ENCODE measurements around the gene PTGR2.

PTGR2 gene

DNA sequence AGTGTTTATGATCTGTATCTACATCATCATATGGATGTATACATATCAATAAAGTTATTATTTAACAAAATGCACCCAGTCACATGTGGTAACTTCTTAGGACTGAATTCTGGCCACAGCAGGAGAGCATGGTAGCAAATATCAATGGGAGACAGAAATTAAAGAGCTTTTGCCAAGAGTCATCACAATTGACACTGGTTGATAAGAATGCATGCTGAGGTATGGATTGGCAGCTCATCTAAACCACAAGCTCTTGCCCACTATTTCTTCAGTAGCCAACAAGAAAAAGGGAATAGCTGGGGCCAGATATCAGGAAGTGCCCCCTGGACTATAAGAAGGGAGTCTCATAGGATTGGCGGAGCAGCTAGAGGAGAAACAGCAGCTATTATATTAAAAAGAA, 9.4 kb upstream of the PTGR2 start:
- Histone ChIP-seq H3K36me3 (replicated peaks; ENCODE audit: insufficient read depth, low read length) (no peaks in the 10 kb centered on the region), H3K4me1 (ENCODE audit: low read length) (no peaks in the 10 kb centered on the region), H3K9me3 (replicated peaks; ENCODE audit: insufficient read depth, low read length) (no peaks in the 10 kb centered on the region)

DNA sequence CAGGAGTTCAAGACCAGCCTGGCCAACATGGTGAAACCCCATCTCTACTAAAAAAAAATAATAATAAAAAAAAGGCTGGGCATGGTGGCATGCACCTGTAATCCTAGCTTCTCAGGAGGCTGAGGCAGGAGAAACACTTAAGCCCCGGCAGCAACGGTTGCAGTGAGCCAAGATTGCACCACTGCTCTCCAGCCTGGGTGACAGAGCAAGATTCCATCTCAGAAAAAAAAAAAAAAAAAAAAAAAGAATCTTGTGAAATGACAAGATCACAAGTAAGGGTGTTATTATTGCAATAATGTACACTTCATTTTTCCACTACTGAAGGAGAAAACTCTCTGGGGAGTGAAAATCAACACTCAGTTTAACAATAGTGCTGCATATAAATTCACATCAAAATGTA, 8.8 kb upstream of the PTGR2 start:
- H3K9me2 ChIP-seq (replicated peaks; ENCODE audit: insufficient read depth, low read length) = no peaks in the 10 kb centered on the region
- no peak overlapping the region for H3K4me2 ChIP-seq (ENCODE audit: low read depth, low read length)
- no peak for DNase-seq
- no peak overlapping the region for H3K4me3 ChIP-seq (ENCODE audit: low read length)
- H3K27me3 ChIP-seq (replicated peaks; ENCODE audit: insufficient read depth, low read length) = no peaks in the 10 kb centered on the region
- no peaks in the 10 kb centered on the region for H3F3A ChIP-seq (ENCODE audit: insufficient read depth, low read length)
- no peaks in the 10 kb centered on the region for H3K36me3 ChIP-seq (replicated peaks; ENCODE audit: insufficient read depth, low read length)
- no peak overlapping the region for H3K9ac ChIP-seq (ENCODE audit: low read length)
- no peak for TF ChIP-seq EZH2 (optimal IDR thresholded peaks at IDR 0.05; ENCODE audit: low read depth, low read length)
- TF ChIP-seq EZH2phosphoT487 (IDR thresholded peaks at IDR 0.05; ENCODE audit: low read length) = no peak
- TF ChIP-seq, protein P1, sequence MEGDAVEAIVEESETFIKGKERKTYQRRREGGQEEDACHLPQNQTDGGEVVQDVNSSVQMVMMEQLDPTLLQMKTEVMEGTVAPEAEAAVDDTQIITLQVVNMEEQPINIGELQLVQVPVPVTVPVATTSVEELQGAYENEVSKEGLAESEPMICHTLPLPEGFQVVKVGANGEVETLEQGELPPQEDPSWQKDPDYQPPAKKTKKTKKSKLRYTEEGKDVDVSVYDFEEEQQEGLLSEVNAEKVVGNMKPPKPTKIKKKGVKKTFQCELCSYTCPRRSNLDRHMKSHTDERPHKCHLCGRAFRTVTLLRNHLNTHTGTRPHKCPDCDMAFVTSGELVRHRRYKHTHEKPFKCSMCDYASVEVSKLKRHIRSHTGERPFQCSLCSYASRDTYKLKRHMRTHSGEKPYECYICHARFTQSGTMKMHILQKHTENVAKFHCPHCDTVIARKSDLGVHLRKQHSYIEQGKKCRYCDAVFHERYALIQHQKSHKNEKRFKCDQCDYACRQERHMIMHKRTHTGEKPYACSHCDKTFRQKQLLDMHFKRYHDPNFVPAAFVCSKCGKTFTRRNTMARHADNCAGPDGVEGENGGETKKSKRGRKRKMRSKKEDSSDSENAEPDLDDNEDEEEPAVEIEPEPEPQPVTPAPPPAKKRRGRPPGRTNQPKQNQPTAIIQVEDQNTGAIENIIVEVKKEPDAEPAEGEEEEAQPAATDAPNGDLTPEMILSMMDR (IDR thresholded peaks at IDR 0.05; ENCODE audit: low read length) = no peak
- no peaks in the 10 kb centered on the region for H3K4me1 ChIP-seq (ENCODE audit: low read length)
- H3K79me2 ChIP-seq (ENCODE audit: low read length) = no peaks in the 10 kb centered on the region
- no peaks in the 10 kb centered on the region for H3K9me3 ChIP-seq (replicated peaks; ENCODE audit: insufficient read depth, low read length)
- H2AFZ ChIP-seq (ENCODE audit: low read length) = no peak overlapping the region
- no peak overlapping the region for H3K27ac ChIP-seq (ENCODE audit: low read length)
- H4K20me1 ChIP-seq (ENCODE audit: insufficient read depth, low read length) = no peaks in the 10 kb centered on the region

More for the DNA sequence above, 9.4 kb upstream of the PTGR2 start:
- H3K79me2 ChIP-seq (ENCODE audit: low read length) = no peaks in the 10 kb centered on the region
- no peaks in the 10 kb centered on the region for H4K20me1 ChIP-seq (ENCODE audit: insufficient read depth, low read length)
- no peak overlapping the region for H3K4me2 ChIP-seq (ENCODE audit: low read depth, low read length)
- H3K9me2 ChIP-seq (replicated peaks; ENCODE audit: insufficient read depth, low read length) = no peaks in the 10 kb centered on the region
- no peak overlapping the region for H2AFZ ChIP-seq (ENCODE audit: low read length)
- H3K9ac ChIP-seq (ENCODE audit: low read length) = no peak overlapping the region
- DNase-seq = no peak
- H3K4me3 ChIP-seq (ENCODE audit: low read length) = no peak overlapping the region
- no peaks in the 10 kb centered on the region for H3K27me3 ChIP-seq (replicated peaks; ENCODE audit: insufficient read depth, low read length)
- no peak overlapping the region for H3K27ac ChIP-seq (ENCODE audit: low read length)
- no peaks in the 10 kb centered on the region for H3F3A ChIP-seq (ENCODE audit: insufficient read depth, low read length)
- no peak for TF ChIP-seq EZH2phosphoT487 (IDR thresholded peaks at IDR 0.05; ENCODE audit: low read length)
- TF ChIP-seq, protein P1 (IDR thresholded peaks at IDR 0.05; ENCODE audit: low read length) = no peak
- no peak for TF ChIP-seq EZH2 (optimal IDR thresholded peaks at IDR 0.05; ENCODE audit: low read depth, low read length)

DNA sequence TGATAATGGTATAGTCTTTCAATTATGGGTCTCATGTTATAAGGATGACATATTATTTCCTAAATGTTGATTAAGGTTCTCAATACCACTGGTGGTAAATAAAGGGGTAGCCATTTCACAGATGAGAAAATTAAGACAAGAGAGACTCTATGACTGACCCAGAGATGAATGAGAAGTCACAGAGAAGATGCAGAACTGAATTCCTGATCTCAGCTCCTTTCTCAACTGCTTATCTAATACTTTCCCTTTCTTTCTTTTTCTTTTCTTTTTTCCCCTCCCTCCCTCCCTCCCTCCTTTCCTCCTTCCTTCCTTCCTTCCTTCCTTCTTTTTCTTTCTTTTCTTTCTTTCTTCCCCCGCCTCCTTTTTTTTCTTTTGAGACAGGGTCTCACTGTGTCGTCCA, 8.3 kb upstream of the PTGR2 start:
- DNase-seq = no peak

More for the DNA sequence above, 8.3 kb upstream of the PTGR2 start:
- Histone ChIP-seq H2AFZ (ENCODE audit: low read length) (no peak overlapping the region), H3K27ac (ENCODE audit: low read length) (no peak overlapping the region), H3K79me2 (ENCODE audit: low read length) (no peaks in the 10 kb centered on the region), H3K9me3 (replicated peaks; ENCODE audit: insufficient read depth, low read length) (no peaks in the 10 kb centered on the region), H3K36me3 (replicated peaks; ENCODE audit: insufficient read depth, low read length) (no peaks in the 10 kb centered on the region), H3K4me3 (ENCODE audit: low read length) (no peak overlapping the region), H3K9ac (ENCODE audit: low read length) (no peak overlapping the region), H3K4me2 (ENCODE audit: low read depth, low read length) (no peak overlapping the region), H3K27me3 (replicated peaks; ENCODE audit: insufficient read depth, low read length) (no peaks in the 10 kb centered on the region), H4K20me1 (ENCODE audit: insufficient read depth, low read length) (no peaks in the 10 kb centered on the region), H3F3A (ENCODE audit: insufficient read depth, low read length) (no peaks in the 10 kb centered on the region), H3K4me1 (ENCODE audit: low read length) (no peaks in the 10 kb centered on the region), H3K9me2 (replicated peaks; ENCODE audit: insufficient read depth, low read length) (no peaks in the 10 kb centered on the region)
- TF ChIP-seq EZH2 (optimal IDR thresholded peaks at IDR 0.05; ENCODE audit: low read depth, low read length) (no peak), EZH2phosphoT487 (IDR thresholded peaks at IDR 0.05; ENCODE audit: low read length) (no peak)
- TF ChIP-seq, protein P1 (IDR thresholded peaks at IDR 0.05; ENCODE audit: low read length) = no peak
